HCT116 (cell line): Measurements from ENCODE around the gene PTDSS2. TPM values are rescaled to one million over a fixed set of nuclear protein-coding genes. Genes with fewer than 3 reads are reported as not detected.

Source experiments
- ATAC-seq: fragments of 200-7000 bp; cut with Tn5 transposase; 2 replicates; pipeline ENCODE4 v1.9.1; 2020; ENCODE audit warnings: mild to moderate bottlenecking, moderate library complexity
- BruUV-seq: library from RNA; stranded (reverse); fragments of 400-500 nt; replicated peaks from 2 replicates; lab custom pipeline; 2021; lab: Mats Ljungman, UMichigan
- CTCF ChIA-PET: fragments of 300-600 bp; sonication (Branson Sonifier 250); formaldehyde crosslinking; loops from one replicate; lab custom pipeline; 2021; ENCODE audit warnings: antibody characterized with exemption; lab: Charles Lee
- POLR2A ChIA-PET: fragments of 300-600, 350-600 bp; sonication (Branson Sonifier 250); formaldehyde crosslinking; loops from one replicate; lab custom pipeline; 2021; ENCODE audit warnings: antibody characterized with exemption; lab: Charles Lee
- RAD21 ChIA-PET, 2 experiments: fragments of 300-600 bp; sonication (Branson Sonifier 250); formaldehyde crosslinking; loops; one replicate each; lab custom pipeline; 2023; ENCODE audit warnings: low total read pairs in 2 of 2; ENCODE audit not compliant: uncharacterized antibody in 2 of 2, unreplicated experiment in 2 of 2, low non-redundant PET in 1 of 2; lab: Charles Lee
- DNase-seq: peaks from one replicate; pipeline ENCODE4 v3.0.0-alpha.2; 2010; ENCODE audit warnings: low read depth, low spot score
- H2AFZ ChIP-seq: fragments of 200-600 bp; shearing (Covaris generic), sonication (generic); 2 replicates; pipeline ENCODE4 v1.6.1; 2017; ENCODE audit warnings: low read depth, mixed run types, mixed read lengths, antibody characterized with exemption, low read length; ENCODE audit not compliant: poor library complexity, severe bottlenecking
- H3K27ac ChIP-seq: 2 replicates; pipeline ENCODE4 v1.5.1; 2012; ENCODE audit warnings: low read depth, low read length
- H3K27me3 ChIP-seq: fragments of 200-600 bp; sonication (generic); 2 replicates; pipeline ENCODE4 v1.6.1; 2016; ENCODE audit warnings: mixed run types, low read length, mixed read lengths; ENCODE audit not compliant: insufficient read depth
- H3K36me3 ChIP-seq, 2 experiments: fragments of 200-500 bp in 1 of 2; fragments of 200-600 bp in 1 of 2; sonication (Bioruptor generic) in 1 of 2; sonication (generic) in 1 of 2; 2 replicates each; pipeline versions ENCODE4 v1.5.1 to v1.6.1; 2014 to 2016; ENCODE audit warnings: low read length in 2 of 2, inconsistent platforms in 1 of 2, mixed read lengths in 1 of 2, mixed run types in 1 of 2; ENCODE audit not compliant: insufficient read depth in 2 of 2, control insufficient read depth in 1 of 2
- H3K4me1 ChIP-seq, 2 experiments: fragments of 200-600 bp in 1 of 2; sonication (generic) in 1 of 2; 2 replicates each; pipeline versions ENCODE4 v1.5.1 to v1.6.1; 2012 to 2017; ENCODE audit warnings: low read length in 2 of 2, inconsistent platforms in 1 of 2, mild to moderate bottlenecking in 1 of 2, mixed read lengths in 1 of 2, mixed run types in 1 of 2, moderate library complexity in 1 of 2; ENCODE audit not compliant: insufficient read depth in 2 of 2, control insufficient read depth in 1 of 2
- H3K4me2 ChIP-seq: fragments of 200-600 bp; sonication (generic); 2 replicates; pipeline ENCODE4 v1.6.1; 2017; ENCODE audit warnings: mixed run types, low read length, mixed read lengths
- H3K4me3 ChIP-seq, 2 experiments: fragments of 200-600 bp in 1 of 2; sonication (generic) in 1 of 2; replicated peaks in 1 of 2; 2 replicates each; pipeline ENCODE4 v1.5.1; 2011 to 2016; ENCODE audit warnings: low read length in 2 of 2, control low read depth in 1 of 2, low read depth in 1 of 2, mild to moderate bottlenecking in 1 of 2, mixed read lengths in 1 of 2, mixed run types in 1 of 2
- H3K79me2 ChIP-seq: fragments of 200-600 bp; sonication (generic); 2 replicates; pipeline ENCODE4 v1.6.1; 2017; ENCODE audit warnings: mild to moderate bottlenecking, mixed run types, low read length, moderate library complexity, mixed read lengths; ENCODE audit not compliant: insufficient read depth
- H3K9ac ChIP-seq: fragments of 200-600 bp; sonication (generic); 2 replicates; pipeline ENCODE4 v1.6.1; 2016; ENCODE audit warnings: low read length, mixed read lengths
- H3K9me2 ChIP-seq: fragments of 200-600 bp; sonication (generic), shearing (Covaris generic); 2 replicates; pipeline ENCODE4 v1.6.1; 2017; ENCODE audit warnings: mixed run types, mild to moderate bottlenecking, moderate library complexity; ENCODE audit not compliant: insufficient read depth
- H3K9me3 ChIP-seq, 2 experiments: fragments of 200-500 bp in 1 of 2; fragments of 200-600 bp in 1 of 2; sonication (Bioruptor generic) in 1 of 2; sonication (generic) in 1 of 2; 2 replicates each; pipeline ENCODE4 v1.6.1; 2014 to 2017; ENCODE audit warnings: low read length in 2 of 2, mixed read lengths in 2 of 2, inconsistent platforms in 1 of 2, low read depth in 1 of 2, mild to moderate bottlenecking in 1 of 2, mixed run types in 1 of 2, moderate library complexity in 1 of 2; ENCODE audit not compliant: control insufficient read depth in 1 of 2, insufficient read depth in 1 of 2
- H4K20me1 ChIP-seq: fragments of 200-600 bp; sonication (generic), shearing (Covaris generic); 2 replicates; pipeline ENCODE4 v1.6.1; 2017; ENCODE audit warnings: mixed run types, mild to moderate bottlenecking, moderate library complexity; ENCODE audit not compliant: insufficient read depth
- CEBPB ChIP-seq: IDR thresholded peaks from 2 replicates; pipeline ENCODE4 v1.6.1; 2012; ENCODE audit warnings: low read depth
- CTCF ChIP-seq, 3 experiments: fragments of 200-600 bp in 1 of 3; sonication (generic) in 1 of 3; IDR thresholded peaks in 2 of 3; conservative IDR thresholded peaks in 1 of 3; 2 replicates each; pipeline ENCODE4 v1.5.1; 2012 to 2017; ENCODE audit warnings: low read depth in 2 of 3, low read length in 2 of 3, antibody characterized with exemption in 1 of 3, borderline replicate concordance in 1 of 3, control low read depth in 1 of 3, mild to moderate bottlenecking in 1 of 3, mixed read lengths in 1 of 3, mixed run types in 1 of 3, moderate library complexity in 1 of 3; ENCODE audit not compliant: insufficient read depth in 1 of 3
- MAX ChIP-seq: IDR thresholded peaks from 2 replicates; pipeline ENCODE4 v1.6.1; 2012
- RAD21 ChIP-seq: IDR thresholded peaks from 2 replicates; pipeline ENCODE4 v1.6.1; 2012; ENCODE audit warnings: low read depth, mild to moderate bottlenecking
- SP1 ChIP-seq: IDR thresholded peaks from 2 replicates; pipeline ENCODE4 v1.6.1; 2012; ENCODE audit warnings: low read depth
- SRF ChIP-seq: IDR thresholded peaks from 2 replicates; pipeline ENCODE4 v1.6.1; 2012; ENCODE audit warnings: low read depth
- YY1 ChIP-seq: IDR thresholded peaks from 2 replicates; pipeline ENCODE4 v1.6.1; 2011; ENCODE audit warnings: low read length, low read depth, moderate library complexity, mild to moderate bottlenecking; ENCODE audit not compliant: insufficient replicate concordance; ENCODE audit errors: extremely low read depth
- intact Hi-C: fragments of 100-400 bp; cut with micrococcal nuclease; formaldehyde crosslinking; loops from 2 replicates; pipeline ENCODE4 v1.10.0; 2022
- total RNA-seq: library from RNA; stranded (reverse); gene quantifications from one replicate; pipeline ENCODE4 v1.2.1, GENCODE V29; 2021; ENCODE audit not compliant: unreplicated experiment

The PTDSS2 gene
- total RNA-seq, 1 experiment from 2014 or later: 40.1 TPM

GRCh38 chr11:451738-452137, 1.7 kb downstream of the PTDSS2 start:
- H4K20me1 ChIP-seq: no peaks in the 10 kb centered on the region
- intact Hi-C loops: loop anchor here (5.0 kb wide), 1 partner anchor 214 kb away; the partner anchor contains the start of genes PSMD13 and SIRT3
- H3K9me2 ChIP-seq: no peaks in the 10 kb centered on the region
- peak overlapping the region; percentile 85 for H3K4me2 ChIP-seq
- H2AFZ ChIP-seq: no peak overlapping the region
- peaks cover 19 to 34% of the 10 kb centered on the region in 2 experiments for H3K4me1 ChIP-seq
- H3K36me3 ChIP-seq: peaks cover 11 to 26% of the 10 kb centered on the region in 2 experiments; a peak in 3 of 4 replicates
- RAD21 ChIA-PET: no interaction called here
- H3K79me2 ChIP-seq: peaks cover 75% of the 10 kb centered on the region
- no peaks in the 10 kb centered on the region for H3K27me3 ChIP-seq
- peak overlapping the region; percentile 88 for H3K9ac ChIP-seq
- H3K27ac ChIP-seq: peak overlapping the region; percentile 98
- no peak for DNase-seq
- POLR2A ChIA-PET: no interaction called here
- no TSS peak for BruUV-seq
- ATAC-seq: no peak
- no peak for TF ChIP-seq RAD21
- TF ChIP-seq CTCF (IDR thresholded peaks at IDR 0.05 in 2 of 3, conservative IDR thresholded peaks at IDR 0.05 in 1 of 3; ENCODE audit: borderline replicate concordance in 1 of 3, insufficient read depth in 1 of 3, low read depth in 2 of 3, low read length in 2 of 3): no peak
- TF ChIP-seq SRF: no peak
- no peak for TF ChIP-seq SP1
- TF ChIP-seq MAX: no peak
- TF ChIP-seq CEBPB: no peak
- no peak for TF ChIP-seq YY1
- peak overlapping the region; percentile 82 to 86 for H3K4me3 ChIP-seq
- CTCF ChIA-PET: no interaction called here
- H3K9me3 ChIP-seq: no peaks in the 10 kb centered on the region
